Right ventricle myocardium superior (tissue), 1 donor: ENCODE measurements around the gene SEPTIN8. TPM values are rescaled to one million over a fixed set of nuclear protein-coding genes. Genes with fewer than 3 reads are reported as not detected.

ENCODE experiments used
- ATAC-seq: fragments of 200-7000 bp; cut with Tn5 transposase; one replicate; pipeline ENCODE4 v1.9.1; 2020; ENCODE audit warnings: mild to moderate bottlenecking; ENCODE audit not compliant: poor library complexity
- DNase-seq: peaks from one replicate; pipeline ENCODE4 v3.0.0-alpha.2; 2020
- intact Hi-C: fragments of 100-400 bp; cut with DNase I; formaldehyde crosslinking; loops from one replicate; pipeline ENCODE4 v1.11.2; 2022
- total RNA-seq: library from RNA; stranded (reverse); fragmentation: NEBNext Ultra II Directional; extraction: Animal tissue kit (Norgen Biotek cat#: 25700); gene quantifications from one replicate; pipeline ENCODE4 v1.2.1, GENCODE V29; 2021
- donor health status: DM: no; HTN: yes; CAD: no; lungs with severe emphysema.

The SEPTIN8 gene
- total RNA-seq, 1 donor from 2014 or later: 26.3 TPM

- DNase-seq (no peak), ATAC-seq (peak; percentile 51)
- intact Hi-C loops: no loop called here
Observed at GRCh38 chr5:132790201-132790865, 13.3 kb upstream of the SEPTIN8 start.

DNA sequence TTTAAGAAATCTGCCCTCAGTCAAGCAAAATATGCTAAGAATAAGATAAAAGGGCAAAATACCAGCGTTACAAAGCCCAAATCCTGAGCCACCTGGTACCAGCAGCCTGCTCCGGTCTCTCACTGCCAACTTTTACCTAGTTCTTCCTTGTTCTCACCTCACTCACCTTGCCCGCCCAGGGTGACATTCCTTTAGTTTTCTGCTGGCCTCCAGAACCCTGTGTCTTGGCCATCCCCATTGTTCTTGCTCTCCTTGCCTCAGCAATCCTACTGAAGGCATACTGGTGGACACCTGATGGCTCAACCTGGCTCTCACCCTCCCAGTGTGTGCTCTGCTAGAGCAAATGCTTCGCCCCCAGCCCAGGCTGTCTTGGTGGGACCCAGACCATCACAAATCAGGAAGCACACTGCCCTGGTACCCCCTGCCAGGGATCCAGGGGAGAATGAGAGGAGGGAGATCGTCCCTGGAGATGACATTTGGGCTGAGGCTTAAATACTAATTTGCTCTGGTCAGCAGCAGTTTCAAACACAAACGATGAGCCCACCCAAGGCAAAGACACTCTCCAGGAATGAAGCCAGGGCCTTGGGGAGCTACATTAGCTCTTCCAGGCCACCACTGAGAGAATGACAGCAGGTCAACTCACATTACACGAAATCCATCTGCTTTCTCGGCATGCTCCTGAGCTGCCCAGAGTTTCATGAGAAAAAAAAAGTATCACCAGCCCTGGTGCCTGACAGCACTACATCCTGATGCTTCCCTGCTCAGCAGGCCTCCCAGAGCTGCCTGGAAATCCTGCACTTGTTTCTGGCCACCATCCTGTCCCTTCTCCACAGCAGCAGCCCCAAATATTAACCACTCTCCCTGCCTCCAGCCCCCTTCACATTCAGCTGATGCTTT lies 12.2 kb upstream of the SEPTIN8 start:
- ATAC-seq: no peak
- no peak for DNase-seq
- intact Hi-C loops: no loop called here

DNA sequence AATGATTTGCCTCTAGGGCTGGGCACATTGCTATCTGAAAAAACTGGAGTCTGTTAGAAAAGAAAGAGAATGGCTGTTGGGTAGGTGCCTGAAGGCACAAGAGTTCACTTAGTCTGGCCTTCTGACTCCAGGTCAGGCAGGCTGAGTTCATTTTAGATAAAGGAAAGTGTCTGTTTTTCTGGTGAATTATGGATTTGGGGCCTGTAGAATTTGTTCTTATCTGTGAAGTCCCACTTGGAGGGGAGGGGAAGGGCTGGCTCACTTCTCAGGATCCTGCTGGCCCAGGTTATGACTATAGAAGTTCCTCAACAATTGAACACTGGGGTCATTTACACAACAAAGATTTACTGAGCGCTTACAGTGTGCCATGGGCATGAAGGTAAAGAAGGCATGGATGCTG lies 11.5 kb upstream of the SEPTIN8 start:
- intact Hi-C loops: no loop called here
- DNase-seq (no peak), ATAC-seq (no peak)

DNA sequence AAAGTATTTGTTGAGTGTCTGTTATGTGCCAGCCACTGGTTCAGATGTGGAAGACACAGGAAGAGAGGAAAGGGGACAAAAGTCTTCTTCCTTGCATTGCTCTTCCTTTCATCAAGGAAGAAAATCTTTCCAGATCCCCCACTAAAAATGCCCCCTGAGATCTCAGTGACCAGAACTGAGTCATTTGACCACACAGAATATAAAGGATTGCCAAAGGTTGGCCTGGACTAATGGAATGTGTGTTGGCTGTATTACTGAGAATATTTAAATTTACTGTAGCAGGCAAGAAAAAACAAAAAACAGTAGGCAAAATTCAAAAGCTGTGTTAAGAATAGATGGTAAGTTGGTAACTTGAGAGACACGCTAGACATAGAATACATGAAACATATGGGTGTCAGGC lies 10.0 kb upstream of the SEPTIN8 start:
- ATAC-seq: no peak
- no peak for DNase-seq
- intact Hi-C loops: no loop called here

GRCh38 chr5:132785864-132786263 lies 8.8 kb upstream of the SEPTIN8 start:
- no peak for ATAC-seq
- DNase-seq: no peak
- intact Hi-C loops: no loop called here

DNA sequence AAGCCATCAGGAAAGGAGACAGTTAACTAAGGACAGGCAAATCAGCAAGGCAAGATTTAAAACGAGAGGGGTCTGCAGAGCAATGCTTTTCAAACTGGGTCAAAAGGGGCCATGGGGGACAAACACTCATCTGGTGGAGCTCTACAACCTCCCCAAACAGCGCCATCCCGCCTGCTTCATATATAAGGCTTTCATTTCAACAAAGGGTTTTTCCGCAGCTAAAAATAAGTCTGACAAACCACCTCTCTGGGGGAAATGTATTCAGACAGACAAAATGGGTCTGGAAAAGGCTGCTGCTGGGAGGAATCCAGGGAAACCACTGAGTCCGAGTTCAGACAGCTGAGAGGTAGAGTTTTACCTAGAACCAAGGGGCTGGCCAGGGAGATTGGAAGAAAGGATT lies 8.3 kb upstream of the SEPTIN8 start:
- DNase-seq (no peak), ATAC-seq (no peak)
- intact Hi-C loops: no loop called here

- ATAC-seq (no peak), DNase-seq (no peak)
- intact Hi-C loops: no loop called here
Observed at GRCh38 chr5:132782101-132782500, 5.1 kb upstream of the SEPTIN8 start.

- ATAC-seq (no peak), DNase-seq (no peak)
- intact Hi-C loops: no loop called here
Observed at GRCh38 chr5:132781029-132781428, 4.0 kb upstream of the SEPTIN8 start.

GRCh38 chr5:132780577-132780976 lies 3.5 kb upstream of the SEPTIN8 start:
- intact Hi-C loops: no loop called here
- DNase-seq (no peak), ATAC-seq (no peak)

DNA sequence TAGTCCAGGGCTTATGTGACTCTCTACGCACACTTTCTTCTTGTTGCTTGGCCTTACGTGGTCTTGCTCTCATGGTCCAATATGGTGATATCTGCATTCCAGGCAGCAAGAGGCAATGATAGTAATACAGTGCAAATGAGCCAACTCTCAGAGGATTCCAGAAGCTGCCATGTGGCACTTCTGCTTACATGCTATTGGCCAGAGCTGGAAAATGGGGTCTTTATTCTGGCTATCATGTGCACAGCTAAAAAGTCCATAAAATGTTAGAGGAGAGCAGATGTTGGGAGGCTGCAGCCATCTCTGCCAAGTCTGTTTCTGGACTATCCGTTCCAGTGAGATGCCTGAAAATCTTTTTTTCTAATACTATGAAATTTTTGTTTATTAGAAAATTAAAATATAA lies 2.9 kb upstream of the SEPTIN8 start:
- intact Hi-C loops: no loop called here
- ATAC-seq (no peak), DNase-seq (no peak)

DNA sequence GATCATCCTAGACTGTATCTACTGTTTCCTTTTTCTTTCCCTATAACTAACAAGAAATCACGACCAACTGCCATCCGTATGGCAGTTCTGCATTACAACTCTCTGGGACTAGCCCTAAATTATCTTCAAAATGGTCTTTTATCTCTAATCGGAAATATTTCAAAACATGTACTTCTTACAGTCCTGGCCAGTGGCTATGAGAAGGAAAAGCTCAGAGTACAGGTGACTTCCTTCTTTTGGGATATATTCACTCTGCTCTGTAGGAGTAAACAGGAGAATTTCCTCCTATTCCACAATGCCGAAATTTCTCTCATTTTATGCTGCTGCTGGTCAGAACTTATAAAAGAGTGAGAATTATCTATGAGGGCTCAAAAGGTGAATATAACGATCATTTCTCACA lies 1.8 kb upstream of the SEPTIN8 start:
- no peak for ATAC-seq
- DNase-seq: no peak
- intact Hi-C loops: no loop called here

GRCh38 chr5:132778129-132778528 lies 1.1 kb upstream of the SEPTIN8 start:
- DNase-seq: no peak
- intact Hi-C loops: no loop called here
- no peak for ATAC-seq

- no peak for DNase-seq
- intact Hi-C loops: no loop called here
Observed at GRCh38 chr5:132776938-132777208, 166 bp downstream of the SEPTIN8 start.

GRCh38 chr5:132776131-132776937 lies 705 bp downstream of the SEPTIN8 start:
- intact Hi-C loops: no loop called here

More at GRCh38 chr5:132776938-132777208, 166 bp downstream of the SEPTIN8 start:
- ATAC-seq: no peak

GRCh38 chr5:132775476-132775961 lies 1.5 kb downstream of the SEPTIN8 start:
- DNase-seq (no peak), ATAC-seq (no peak)
- intact Hi-C loops: no loop called here

More at GRCh38 chr5:132776131-132776937, 705 bp downstream of the SEPTIN8 start:
- DNase-seq: no peak
- peak; percentile 47 for ATAC-seq

DNA sequence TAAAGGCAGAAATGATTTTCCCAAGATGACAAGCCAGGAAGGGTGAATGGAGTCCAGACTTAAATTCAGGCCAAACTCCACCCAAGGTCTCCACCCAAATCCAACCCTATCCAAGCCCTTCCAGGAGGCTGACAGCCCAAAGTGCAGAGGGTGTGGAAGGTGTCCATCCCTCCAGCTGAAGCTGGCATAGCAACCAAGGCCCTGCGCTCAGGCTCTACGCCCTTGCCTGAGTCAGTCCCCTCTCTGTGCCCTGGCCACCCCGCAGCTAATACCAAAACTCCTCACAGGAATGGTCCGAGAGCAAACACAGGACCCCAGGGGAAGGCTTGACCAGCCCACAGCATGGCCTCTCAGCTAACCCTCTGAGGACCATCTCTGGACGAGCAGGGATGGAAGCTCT lies 2.1 kb downstream of the SEPTIN8 start:
- no peak for DNase-seq
- peak; percentile 18 for ATAC-seq
- intact Hi-C loops: no loop called here

GRCh38 chr5:132774406-132774805 lies 2.6 kb downstream of the SEPTIN8 start:
- DNase-seq (no peak), ATAC-seq (no peak)
- intact Hi-C loops: no loop called here

- intact Hi-C loops: no loop called here
- ATAC-seq (no peak), DNase-seq (no peak)
Observed at GRCh38 chr5:132773601-132774355, 3.3 kb downstream of the SEPTIN8 start.

- no peak for DNase-seq
- no peak for ATAC-seq
- intact Hi-C loops: no loop called here
Observed at GRCh38 chr5:132773114-132773513, 3.9 kb downstream of the SEPTIN8 start.
